Measurements from ENCODE around the gene RAB36.
A peak's percentile ranks its signal among the peaks of the same experiment; 100 is the strongest.

Gene RAB36

GRCh38 chr22:23177197-23177596 is 31.9 kb downstream of the RAB36 start:
- TF ChIP-seq CTCF (IDR thresholded peaks at IDR 0.05) = no peak

GRCh38 chr22:23178512-23179254 is 33.4 kb downstream of the RAB36 start:
- TF ChIP-seq CTCF (IDR thresholded peaks at IDR 0.05) = peak; percentile 91

GRCh38 chr22:23179381-23180299 is 34.4 kb downstream of the RAB36 start:
- no peak for TF ChIP-seq CTCF (IDR thresholded peaks at IDR 0.05)

- no peak for TF ChIP-seq CTCF (IDR thresholded peaks at IDR 0.05)
Observed at GRCh38 chr22:23180301-23180892, 35.1 kb downstream of the RAB36 start, which contains the start of gene BCR. BCR (plus strand) TSS chr22:23180509; CDS start chr22:23180961, 452 bp downstream.

GRCh38 chr22:23180893-23181720 is 35.8 kb downstream of the RAB36 start:
- no peak for TF ChIP-seq CTCF (IDR thresholded peaks at IDR 0.05)

GRCh38 chr22:23181721-23182308 is 36.5 kb downstream of the RAB36 start:
- TF ChIP-seq CTCF (IDR thresholded peaks at IDR 0.05) = no peak

Measured in LNCAP (cell line).